Ramos (cell line): ENCODE results near the gene HTR3A.
"Not testable (repeated sequence)": the region's sequence is repeated elsewhere in the genome, so short reads cannot be mapped to it uniquely, and the experiment has no call there.

Experiments used
- in situ Hi-C: fragments of 300-500 bp; cut with MboI; formaldehyde crosslinking; loops from one replicate; pipeline ENCODE4 v1.14.3; 2022; ENCODE audit warnings: low sequenced_read_pairs; ENCODE audit not compliant: unreplicated experiment

Gene HTR3A

DNA sequence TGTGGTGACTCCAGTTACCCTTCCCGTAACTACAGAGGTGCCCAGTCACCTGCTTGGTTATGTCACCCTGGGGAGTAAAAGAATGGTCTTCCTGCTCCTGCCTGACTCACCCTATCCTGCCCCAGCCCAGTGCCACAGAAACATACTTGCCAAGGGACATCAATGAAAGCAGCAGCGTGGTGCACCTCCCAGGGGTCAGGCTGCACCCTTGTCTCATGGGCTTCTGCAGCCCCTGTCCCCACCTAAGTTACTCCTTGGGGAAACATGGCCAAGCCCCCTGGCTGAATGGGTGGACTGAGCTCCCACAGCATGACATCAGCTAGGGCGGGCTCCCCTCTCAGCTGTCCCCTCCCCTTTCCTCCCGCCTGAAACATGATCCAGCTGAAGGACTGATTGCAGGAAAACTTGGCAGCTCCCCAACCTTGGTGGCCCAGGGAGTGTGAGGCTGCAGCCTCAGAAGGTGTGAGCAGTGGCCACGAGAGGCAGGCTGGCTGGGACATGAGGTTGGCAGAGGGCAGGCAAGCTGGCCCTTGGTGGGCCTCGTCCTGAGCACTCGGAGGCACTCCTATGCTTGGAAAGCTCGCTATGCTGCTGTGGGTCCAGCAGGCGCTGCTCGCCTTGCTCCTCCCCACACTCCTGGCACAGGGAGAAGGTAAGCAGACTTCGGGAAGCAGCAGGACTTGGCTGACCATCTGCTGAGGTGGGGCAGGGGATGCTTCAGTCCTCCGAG is at the start of gene HTR3A:
Gene HTR3A (plus strand): TSS at position 368 of the 730 bp plus-strand sequence. CDS start 218 bp downstream, at position 586.
- in situ Hi-C loops: loop anchor here (25.0 kb wide), 1 partner anchor 287 kb away; no protein-coding TSS in a partner anchor

DNA sequence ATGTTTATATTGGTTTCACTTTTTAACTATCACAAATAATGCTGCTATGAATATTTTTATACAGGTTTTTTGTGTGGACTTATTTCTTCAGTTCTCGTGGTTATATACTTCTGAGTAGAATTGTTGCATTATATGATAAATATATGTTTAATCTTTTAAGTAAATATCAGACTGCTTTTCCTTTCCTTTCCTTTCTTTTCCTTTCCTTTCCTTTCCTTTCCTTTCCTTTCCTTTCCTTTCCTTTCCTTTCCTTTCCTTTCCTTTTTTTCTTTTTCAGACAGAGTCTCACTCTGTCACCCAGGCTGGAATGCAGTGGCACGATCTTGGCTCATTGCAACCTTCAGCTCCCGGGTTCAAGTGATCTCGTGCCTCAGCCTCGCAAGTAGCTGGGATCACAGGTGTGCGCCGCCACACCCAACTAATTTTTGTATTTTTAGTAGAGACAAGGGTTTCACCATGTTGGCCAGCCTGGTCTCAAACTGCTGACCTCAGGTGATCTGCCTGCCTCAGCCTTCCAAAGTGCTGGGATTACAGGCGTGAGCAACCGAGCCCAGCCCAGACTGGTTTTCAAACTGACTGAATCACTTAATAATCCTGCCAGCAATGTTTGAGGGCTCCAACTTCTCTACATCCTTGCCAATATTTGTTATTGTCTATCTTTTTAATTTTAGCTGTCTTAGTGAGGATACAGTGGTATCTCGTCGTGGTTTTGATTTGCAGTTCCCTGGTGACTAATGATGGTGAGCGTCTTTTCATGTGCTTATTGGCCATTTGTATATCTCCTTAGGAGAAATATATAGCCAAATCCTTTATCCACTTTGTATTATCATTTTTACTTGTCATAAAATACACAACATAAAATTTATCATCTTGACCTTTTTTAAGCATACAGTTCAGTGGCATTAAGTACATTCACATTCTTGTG is 48.4 kb upstream of the HTR3A start:
- in situ Hi-C loops: no loop called here

DNA sequence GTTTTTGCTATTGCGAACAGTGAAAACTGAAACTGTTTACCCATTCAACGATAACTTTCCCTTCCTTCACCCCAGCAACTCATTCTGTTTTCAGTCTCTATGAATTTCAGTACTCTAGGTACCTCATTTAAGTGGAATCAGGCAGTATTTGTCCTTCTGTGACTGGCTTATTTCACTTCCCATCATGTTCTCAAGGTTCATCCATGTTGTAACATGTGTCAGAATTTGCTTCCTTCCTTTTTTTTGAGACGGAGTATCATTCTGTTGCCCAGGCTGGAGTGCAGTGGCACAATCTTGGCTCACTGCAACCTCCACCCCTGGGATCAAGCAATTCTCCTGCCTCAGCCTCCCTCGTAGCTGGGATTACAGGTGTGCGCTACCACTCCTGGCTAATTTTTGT is 46.6 kb upstream of the HTR3A start:
- in situ Hi-C loops: no loop called here

DNA sequence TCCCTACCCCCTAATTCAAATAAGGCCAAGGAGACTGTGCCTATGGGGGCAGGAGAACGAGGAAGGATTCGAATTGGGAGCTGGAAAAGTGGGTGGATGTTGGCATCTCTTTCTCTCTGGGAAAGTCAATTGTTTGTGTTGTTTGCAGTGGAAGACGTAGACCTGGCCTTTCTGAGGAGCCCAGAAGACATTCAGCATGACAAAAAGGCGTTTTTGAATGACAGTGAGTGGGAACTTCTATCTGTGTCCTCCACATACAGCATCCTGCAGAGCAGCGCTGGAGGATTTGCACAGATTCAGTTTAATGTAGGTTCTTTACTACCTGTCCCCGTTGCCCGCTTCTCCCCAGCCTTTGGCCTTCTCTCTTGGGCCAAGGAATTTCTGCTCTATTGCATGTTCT is 42.1 kb upstream of the HTR3A start:
- in situ Hi-C loops: no loop called here

DNA sequence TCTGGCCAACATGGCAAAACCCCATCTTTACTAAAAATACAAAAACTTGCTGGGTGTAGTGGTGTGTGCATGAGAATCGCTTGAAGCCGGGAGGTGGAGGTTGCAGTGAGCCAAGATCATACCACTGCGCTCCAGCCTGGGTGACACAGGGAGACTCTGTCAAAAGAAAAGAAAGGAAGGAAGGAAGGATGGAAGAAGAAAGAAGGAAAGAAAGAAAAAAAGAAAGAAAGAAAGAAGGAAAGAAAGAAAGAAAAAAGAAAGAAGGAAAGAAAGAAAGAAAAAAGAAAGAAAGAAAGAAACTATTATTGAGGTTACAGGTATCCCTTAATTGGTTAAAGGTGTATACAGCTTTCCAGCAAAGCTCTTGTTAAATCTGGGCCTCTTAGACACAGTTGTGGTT is 40.7 kb upstream of the HTR3A start:
- in situ Hi-C loops: not testable (repeated sequence)

DNA sequence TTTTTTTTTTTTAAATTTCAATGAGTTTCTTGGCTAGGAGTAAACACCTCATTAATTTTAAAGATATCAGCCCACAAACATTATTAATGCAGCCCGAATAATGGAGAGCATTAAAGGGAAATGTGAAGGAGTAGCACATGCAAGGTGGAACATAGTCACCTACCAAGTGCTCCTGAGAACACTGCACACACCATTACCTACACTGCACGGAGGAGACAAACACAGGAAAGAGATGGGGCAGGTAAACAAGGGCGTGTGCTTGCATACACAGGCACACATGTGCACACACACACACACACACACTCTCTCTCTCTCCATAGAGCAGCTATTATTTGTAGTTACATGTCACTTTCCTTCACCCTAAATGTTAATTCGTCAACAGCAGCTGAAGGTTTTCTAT is 40.1 kb upstream of the HTR3A start:
- in situ Hi-C loops: no loop called here

DNA sequence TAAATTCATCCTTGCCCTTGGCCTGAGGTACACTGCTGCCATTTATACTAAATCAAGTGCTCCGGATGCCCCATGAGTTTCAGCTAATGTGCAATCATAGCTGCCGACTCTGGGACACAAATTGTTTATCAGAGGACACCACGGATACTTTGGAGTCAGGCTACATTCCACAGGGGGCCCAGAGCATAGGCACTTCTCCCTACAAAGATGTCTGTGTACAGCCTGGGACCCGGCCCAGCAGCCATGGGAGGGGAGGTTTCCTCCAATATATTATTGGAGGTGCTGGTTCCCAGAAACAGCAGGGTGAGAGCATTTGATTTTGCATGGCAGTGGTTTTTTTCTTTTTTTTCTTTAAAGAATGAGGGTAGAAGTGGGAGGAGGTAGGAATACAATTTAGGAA is 39.0 kb upstream of the HTR3A start:
- in situ Hi-C loops: no loop called here

DNA sequence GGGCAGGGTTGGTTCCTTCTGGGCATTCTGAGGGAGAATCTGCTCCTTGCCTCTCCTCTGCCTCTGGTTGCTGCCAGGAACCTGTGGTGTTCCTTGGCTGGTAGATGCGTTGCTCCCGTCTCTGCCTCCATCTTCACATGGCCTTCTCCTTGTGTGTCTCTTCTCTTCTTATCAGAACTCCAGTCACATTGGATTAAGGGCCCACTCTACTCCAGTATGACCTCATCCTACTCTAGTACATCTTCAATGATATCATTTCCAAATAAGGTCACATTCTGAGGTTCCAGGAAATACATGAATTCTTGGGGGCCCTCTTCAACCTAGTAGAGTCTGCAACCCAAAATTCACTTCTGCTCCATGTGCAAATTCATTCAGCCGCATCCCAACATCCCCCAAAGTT is 37.0 kb upstream of the HTR3A start:
- in situ Hi-C loops: no loop called here

DNA sequence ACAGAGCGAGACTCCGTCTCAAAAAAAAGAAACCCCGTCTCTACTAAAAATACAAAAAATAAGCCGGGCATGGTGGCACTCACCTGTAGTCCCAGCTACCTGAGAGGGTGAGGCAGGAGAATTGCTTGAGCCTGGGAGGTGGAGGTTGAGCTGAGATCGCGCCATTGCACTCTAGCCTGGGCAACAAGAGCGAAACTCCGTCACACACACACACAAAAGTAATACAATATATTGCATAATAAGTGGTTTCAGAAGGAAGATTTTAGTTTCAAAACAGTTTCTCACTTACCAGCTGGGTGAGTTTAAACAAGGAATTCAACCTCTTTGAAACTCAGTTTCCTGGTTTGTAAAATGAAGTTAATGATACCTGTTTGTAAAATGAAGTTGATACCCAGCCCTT is 32.7 kb upstream of the HTR3A start:
- in situ Hi-C loops: no loop called here

DNA sequence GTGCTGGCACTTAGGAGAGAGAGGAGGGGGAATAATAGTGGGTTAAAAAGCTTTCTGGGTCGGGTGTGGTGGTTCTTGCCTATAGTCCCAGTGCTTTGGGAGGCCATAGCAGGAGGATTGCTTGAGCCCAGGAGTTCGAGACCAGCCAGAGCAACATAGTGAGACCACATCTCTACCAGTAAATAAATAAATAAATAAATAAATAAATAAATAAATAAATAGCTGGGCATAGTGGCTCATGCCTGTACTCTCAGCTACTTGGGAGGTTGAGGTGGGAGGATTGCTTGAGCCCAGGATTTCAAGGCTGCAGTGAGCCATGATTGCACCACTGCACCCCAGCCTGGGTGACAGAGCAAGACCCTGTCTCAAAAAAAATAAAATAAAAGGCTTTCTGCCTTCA is 28.7 kb upstream of the HTR3A start:
- in situ Hi-C loops: not testable (repeated sequence)

DNA sequence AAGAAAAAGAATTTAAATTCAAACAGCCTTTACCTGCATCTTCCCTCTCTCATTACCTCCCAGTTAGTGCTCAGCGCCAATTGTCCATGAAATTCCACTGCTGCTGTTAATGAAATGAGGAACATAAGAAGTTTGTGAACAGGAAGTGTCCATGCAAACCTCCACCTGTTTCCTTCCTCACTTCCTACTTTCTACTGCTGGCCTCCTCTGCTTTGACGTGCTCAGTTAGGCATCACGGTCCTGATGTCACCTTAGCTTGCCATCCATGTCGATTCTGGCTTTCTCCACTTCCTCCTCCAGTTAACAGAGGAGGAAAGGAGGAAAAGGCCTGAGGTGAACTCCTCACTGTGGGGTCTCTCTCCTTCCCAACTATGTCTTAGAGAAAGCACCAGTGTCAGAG is 26.9 kb upstream of the HTR3A start:
- in situ Hi-C loops: no loop called here

DNA sequence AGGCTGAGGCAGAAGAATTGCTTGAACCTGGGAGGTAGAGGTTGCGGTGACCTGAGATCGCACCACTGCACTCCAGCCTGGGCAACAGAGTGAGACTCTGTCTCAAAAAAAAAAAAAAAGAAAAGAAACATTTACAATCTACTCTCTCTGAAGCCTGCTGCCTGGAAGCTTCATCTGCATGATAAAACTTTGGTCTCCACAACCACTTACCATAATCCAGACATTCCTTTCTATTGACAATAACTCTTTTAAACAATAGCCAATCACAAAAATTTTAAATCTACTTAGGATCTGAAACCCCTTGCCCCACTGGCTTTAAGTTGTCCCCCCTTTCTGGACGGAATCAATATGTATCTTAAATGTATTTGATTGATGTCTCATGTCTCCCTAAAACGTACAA is 25.0 kb upstream of the HTR3A start:
- in situ Hi-C loops: no loop called here

DNA sequence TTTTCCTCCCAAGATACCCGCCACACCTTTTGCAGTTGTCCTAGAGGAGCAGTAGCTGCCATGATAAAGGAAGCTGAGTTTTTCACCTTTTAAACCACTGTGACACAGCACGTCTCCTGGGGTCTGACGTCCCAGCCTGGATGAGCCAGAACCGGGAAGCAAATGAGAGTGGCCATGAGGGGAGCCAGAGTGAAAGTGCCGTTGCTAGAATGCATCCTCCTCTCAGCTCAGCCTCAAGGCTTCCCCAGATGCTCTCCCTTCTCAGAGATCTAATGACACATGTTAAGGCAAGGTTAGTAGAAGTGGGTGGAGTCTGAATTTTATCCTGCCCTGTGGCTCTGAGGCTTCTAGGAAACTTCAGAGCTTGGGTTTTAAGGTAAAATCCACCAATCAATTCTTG is 23.4 kb upstream of the HTR3A start:
- in situ Hi-C loops: no loop called here

DNA sequence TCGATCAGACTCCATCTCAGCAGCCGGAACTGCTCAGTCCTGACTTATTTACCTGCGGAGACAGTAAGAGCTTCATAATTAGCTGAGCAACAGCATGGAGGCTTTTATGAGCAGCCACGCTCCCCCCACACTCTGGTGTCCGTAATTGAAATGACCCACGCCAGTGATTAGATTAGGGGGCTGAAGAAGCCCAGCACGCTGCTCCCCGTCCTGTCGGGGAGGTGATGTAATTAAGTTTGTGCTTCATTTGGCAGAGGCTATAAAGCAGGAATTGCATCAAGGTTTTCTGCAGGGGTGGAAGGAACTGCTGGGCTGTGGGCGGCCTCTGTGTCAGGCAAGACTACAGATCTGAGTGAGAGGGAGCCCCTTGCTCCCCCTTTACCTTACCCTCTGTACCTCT is 22.8 kb upstream of the HTR3A start:
- in situ Hi-C loops: no loop called here

DNA sequence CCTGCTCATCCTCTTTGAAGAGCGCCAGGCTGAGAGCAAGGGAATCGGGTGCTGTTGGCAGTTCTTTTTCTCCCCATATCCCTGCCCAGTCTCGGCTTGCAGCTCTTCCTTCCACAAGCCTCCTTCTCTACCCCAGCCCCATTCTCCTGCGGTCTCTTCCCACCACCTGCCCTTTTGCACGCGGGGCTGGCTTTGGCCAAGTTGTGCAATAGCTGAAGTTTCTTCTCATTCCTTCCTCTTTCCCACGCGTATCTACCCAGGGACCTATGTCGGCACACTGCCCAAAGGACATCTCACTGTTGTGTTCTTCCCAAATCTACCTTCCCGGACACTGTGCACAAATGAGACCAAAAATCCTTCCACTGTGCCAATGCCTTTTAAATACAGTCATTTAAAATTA is 22.3 kb upstream of the HTR3A start:
- in situ Hi-C loops: no loop called here

DNA sequence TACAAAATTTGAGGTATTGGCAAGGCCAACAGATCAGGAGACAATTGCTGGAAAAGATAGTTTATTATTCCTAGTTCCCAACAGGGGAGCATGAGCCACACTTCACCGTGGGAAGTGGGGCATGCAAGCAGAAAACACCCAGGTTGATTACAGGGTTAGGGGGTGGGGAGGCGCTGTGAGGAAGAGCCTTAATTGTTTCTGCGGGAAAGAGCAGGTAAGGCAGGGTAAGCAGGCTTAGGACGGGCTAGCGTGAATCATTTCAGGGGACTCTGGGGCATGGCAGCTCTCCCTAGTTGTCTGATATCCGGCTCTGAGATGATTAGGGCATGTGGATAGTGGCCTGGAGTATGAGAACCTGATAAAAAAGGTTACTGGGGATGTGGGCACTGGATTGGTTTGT is 20.7 kb upstream of the HTR3A start:
- in situ Hi-C loops: no loop called here

DNA sequence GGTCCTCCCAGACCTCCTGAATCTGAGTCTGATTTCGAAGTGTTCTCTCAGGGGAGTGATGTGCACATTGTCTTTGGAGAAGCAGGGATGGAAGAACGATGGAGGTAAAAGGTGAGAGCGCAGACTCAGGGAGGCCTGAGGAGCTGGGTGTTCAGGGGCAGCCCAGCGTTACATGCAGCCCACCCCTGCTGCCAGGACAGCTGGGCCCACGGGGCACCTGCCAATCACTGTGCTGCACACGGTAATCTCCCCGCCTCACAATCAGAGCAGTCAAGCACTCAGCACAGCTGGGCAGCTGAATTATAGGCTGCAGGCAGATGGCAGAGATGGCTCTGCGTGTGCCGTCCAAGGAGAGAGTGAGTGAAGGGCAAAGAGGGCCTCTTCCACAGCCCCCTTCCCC is 17.9 kb upstream of the HTR3A start:
- in situ Hi-C loops: no loop called here

DNA sequence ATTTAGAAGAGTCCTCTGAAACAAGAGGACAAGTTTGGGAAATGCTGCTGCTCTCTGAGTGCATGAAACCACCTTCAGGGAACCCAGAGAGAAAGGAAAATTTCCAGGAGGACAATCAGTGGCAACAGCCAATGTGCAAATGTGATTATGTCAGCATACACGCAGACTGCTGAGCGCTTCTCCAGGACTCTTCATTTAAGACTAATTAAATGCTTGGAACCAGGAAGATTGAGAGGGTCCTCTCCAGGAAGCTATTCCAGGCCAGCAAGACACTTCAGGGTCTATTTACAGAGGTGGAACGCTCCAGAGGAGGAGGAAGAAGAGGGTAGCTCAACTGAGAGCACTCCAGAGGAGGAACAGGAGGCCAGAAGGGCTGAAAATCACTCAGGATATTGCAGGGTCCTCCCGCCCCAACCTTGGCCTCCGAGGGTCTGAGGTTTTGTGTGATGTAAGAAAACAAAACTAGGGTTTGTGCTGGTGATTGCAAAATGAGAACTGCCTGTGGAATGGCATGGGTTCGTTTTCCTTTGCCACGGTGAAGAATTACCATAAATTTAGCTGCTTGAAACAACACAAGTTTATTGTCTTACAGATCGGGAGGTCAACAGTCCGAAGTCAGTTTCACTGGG is 14.1 kb upstream of the HTR3A start:
- in situ Hi-C loops: no loop called here

DNA sequence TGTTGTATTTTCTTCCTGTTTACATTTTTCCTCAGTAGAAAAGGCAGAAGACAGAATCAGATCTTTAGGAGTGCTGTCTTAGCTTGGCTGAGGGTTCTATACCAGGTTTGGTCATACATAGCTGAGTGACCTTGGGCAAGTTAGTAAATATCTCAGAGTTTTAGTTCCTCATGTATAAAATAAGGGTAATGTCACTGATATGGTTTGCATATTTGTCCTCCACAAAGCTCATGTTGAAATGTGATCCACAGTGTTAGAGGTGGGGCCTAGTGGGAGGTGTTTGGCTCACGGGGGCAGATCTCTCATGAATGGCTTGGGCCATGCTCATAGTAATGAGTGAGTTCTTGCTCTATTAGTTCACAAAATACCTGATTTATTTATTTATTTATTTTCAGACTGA is 7.5 kb upstream of the HTR3A start:
- in situ Hi-C loops: no loop called here

DNA sequence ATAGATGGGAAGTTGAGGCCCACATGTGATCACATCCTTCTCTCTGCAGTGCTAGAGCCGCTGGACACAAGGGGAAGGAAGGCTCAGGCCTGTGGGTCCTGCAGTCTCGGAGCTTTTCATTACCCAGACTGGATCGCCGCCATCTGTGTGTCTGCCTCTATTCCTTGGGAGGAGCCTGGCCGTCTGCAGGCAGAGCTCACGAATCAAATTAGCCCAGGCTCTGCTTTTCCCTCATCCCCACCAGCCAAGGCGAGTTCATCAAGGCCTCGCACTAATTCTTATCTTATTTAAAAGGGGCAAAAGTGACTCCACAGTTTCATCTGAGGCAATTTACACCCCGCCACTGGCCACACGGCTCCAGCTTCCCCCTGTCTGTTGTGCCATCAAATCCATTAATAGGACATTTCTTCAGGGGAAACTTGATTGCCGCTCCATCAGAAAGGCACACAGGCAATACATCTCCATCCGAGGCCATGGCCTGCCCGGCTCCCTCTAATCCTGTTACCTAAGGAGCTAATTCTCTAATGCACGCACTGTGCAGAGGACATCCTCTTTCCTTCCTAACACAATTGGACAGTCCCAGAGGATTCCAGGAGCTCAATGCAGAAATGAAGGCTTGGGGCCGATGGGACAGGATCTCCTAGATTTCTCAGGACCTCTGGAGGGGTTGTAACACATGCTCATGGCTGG is 3.3 kb upstream of the HTR3A start:
- in situ Hi-C loops: no loop called here
